Progenitor cell of endocrine pancreas (in vitro differentiated cells): ENCODE measurements around the gene OTUB2. TPM values are rescaled to one million over a fixed set of nuclear protein-coding genes. Genes with fewer than 3 reads are reported as not detected.

Source experiments
- DNase-seq: peaks from one replicate; pipeline ENCODE4 v3.0.0; 2021; ENCODE audit warnings: low spot score; ENCODE audit not compliant: unreplicated experiment
- H3K27ac Mint-ChIP-seq: 2 replicates; pipeline ENCODE4 v1.8.0; 2021; ENCODE audit warnings: mild to moderate bottlenecking, moderate library complexity, mixed read lengths
- H3K27me3 Mint-ChIP-seq: 2 replicates; pipeline ENCODE4 v1.8.0; 2021; ENCODE audit warnings: mixed read lengths
- H3K36me3 Mint-ChIP-seq: 2 replicates; pipeline ENCODE4 v1.8.0; 2022; ENCODE audit warnings: mixed read lengths; ENCODE audit not compliant: insufficient read depth
- H3K4me1 Mint-ChIP-seq: 2 replicates; pipeline ENCODE4 v1.8.0; 2021; ENCODE audit warnings: low read depth, mixed read lengths
- H3K4me3 Mint-ChIP-seq: 2 replicates; pipeline ENCODE4 v1.8.0; 2021; ENCODE audit warnings: low read depth, mild to moderate bottlenecking, moderate library complexity, mixed read lengths
- H3K9me3 Mint-ChIP-seq: 2 replicates; pipeline ENCODE4 v1.8.0; 2021; ENCODE audit warnings: low read depth, mixed read lengths
- total RNA-seq: library from RNA; stranded (reverse); gene quantifications from 2 replicates; pipeline ENCODE4 v1.2.1, GENCODE V29; 2021
- TF ChIP-seq, protein P1 (sequence below): fragments of 200-600 bp; sonication (generic); IDR thresholded peaks from one replicate; pipeline ENCODE4 v1.5.0; 2021; ENCODE audit warnings: antibody characterized with exemption, mild to moderate bottlenecking; ENCODE audit not compliant: unreplicated experiment

Gene OTUB2
- total RNA-seq, 1 donor from 2014 or later = 7.0 TPM

DNA sequence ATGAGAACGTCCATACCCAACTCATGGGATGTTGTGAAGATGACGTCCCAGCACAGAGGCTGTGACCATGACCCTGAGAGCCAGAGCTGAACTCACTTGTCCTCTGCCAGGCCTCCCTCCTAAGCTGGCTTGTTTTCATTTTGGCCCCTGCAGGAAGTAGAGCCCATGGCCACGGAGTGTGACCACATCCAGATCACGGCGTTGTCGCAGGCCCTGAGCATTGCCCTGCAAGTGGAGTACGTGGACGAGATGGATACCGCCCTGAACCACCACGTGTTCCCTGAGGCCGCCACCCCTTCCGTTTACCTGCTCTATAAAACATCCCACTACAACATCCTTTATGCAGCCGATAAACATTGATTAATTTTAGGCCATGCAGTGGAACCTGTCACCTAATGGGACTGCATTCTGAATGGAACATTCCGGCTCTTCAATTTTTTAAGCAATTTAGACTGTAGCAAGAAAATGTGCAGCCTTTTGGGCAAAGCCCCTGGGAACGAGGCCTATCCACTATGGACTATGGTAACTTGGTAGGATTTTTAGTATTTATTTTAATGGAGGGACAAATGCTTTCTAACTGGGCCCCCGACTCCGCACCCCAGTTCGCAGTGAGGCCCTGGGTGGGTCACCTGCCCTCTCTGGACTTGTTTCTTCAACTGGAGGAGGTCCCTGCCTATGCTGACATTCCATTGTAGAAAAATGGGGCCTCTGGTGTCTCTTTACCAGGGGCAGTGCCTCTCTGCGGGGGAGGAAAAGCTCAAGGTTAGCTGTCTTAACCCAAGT, 19.6 kb downstream of the OTUB2 start:
- Mint-ChIP-seq H3K27me3 (no peaks in the 10 kb centered on the region), H3K27ac (no peak overlapping the region), H3K4me3 (no peak overlapping the region), H3K4me1 (no peaks in the 10 kb centered on the region), H3K9me3 (no peaks in the 10 kb centered on the region), H3K36me3 (peaks cover 11% of the 10 kb centered on the region)
- TF ChIP-seq, protein P1, sequence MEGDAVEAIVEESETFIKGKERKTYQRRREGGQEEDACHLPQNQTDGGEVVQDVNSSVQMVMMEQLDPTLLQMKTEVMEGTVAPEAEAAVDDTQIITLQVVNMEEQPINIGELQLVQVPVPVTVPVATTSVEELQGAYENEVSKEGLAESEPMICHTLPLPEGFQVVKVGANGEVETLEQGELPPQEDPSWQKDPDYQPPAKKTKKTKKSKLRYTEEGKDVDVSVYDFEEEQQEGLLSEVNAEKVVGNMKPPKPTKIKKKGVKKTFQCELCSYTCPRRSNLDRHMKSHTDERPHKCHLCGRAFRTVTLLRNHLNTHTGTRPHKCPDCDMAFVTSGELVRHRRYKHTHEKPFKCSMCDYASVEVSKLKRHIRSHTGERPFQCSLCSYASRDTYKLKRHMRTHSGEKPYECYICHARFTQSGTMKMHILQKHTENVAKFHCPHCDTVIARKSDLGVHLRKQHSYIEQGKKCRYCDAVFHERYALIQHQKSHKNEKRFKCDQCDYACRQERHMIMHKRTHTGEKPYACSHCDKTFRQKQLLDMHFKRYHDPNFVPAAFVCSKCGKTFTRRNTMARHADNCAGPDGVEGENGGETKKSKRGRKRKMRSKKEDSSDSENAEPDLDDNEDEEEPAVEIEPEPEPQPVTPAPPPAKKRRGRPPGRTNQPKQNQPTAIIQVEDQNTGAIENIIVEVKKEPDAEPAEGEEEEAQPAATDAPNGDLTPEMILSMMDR = no peak
- DNase-seq = no peak

DNA sequence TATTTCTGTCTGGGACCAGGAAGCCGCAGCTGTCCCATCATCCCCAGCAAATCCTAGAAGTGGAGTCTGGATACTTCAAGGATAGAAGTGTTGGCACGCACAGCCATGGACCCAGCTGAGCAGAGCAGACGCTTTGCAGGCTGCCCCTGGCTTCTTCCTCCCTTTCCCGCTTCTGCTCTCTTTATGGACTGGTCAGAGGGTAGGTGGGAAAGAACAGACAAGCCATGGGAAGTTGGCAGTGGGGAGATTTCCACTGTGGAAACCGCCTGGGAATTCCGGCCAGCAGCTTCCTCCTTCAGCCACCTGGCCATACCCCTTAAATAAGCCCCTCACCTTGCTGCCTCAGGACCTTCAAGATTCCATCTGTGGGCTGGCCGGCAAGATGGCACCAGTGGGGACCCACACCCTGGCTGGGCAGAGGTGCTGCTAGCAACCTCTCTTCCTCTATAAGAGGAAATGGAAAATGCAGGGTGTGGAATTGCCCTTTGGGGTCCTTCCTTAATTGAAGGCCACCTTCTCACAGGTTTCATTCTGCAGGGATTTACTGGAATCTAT, 20.6 kb downstream of the OTUB2 start:
- TF ChIP-seq, protein P1 = no peak
- Mint-ChIP-seq H3K36me3 (peaks cover 12% of the 10 kb centered on the region), H3K9me3 (no peaks in the 10 kb centered on the region), H3K27me3 (no peaks in the 10 kb centered on the region), H3K4me3 (no peak overlapping the region), H3K4me1 (no peaks in the 10 kb centered on the region), H3K27ac (no peak overlapping the region)
- DNase-seq = no peak

DNA sequence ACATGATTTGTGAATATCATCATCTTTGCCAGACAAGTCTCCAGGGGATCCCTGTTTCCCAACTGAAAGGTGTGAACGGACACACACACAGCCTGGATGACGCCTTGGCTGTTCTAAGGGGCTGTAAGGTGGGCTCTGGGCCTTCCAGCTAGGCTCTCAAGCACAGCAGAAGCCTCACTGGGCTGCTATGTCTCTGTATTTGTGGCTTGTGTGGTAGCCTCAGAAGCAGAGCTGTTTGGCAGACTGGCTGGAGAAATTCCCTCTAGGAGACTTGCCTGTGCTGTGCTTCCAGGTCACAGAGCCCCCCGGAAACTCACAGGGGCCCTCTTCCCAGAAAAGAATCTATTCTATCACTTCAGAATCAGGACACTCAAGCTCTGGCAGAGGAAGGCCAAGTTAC, 21.4 kb downstream of the OTUB2 start:
- H3K4me3 Mint-ChIP-seq = no peak overlapping the region
- H3K36me3 Mint-ChIP-seq = peaks cover 17% of the 10 kb centered on the region
- H3K27ac Mint-ChIP-seq = no peak overlapping the region
- H3K27me3 Mint-ChIP-seq = no peaks in the 10 kb centered on the region
- no peaks in the 10 kb centered on the region for H3K4me1 Mint-ChIP-seq
- no peak for DNase-seq
- TF ChIP-seq, protein P1 = no peak
- no peaks in the 10 kb centered on the region for H3K9me3 Mint-ChIP-seq

DNA sequence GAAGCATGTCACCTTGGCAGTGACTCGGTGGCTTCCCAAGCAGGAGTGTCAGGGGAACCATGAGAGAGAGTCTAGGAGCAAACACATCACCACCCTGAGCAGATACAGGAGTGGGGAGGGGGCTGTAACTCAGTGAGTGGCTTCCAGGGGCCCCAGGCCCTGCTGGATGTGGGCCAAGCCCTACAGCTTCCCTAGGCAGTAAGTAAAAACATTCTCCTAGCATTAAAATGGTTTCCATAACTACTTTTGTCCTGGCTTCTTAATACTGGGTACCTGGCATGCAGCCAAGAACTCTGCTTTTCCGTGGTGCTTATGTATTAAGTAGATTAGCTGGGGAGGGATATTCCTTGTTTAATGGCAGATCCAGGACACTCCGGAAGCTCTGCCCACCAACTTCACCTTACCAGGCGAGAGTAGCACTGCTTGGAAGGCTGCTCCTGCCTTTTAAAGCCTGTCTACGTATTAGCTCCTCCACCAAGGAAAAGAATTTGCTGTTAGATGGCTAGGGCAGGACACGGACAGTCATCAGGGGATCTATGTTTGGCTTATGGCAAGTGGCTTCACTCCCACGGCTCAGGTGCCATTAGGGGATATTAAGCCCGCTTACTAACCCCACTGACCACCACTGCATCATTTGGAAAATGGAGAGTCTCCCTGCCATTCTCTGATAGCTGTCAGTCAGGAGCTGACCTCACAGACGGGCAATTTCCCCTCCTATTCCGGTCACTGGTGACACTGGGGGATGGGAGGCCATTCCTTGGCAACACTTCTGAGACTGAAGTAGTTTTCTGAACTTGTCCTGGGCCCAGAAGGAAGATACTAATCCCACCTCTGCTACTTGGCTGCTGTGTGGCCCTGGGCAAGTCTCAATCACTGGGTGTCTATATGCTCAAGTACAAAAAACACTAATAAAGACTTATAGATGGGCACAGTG, 22.8 kb downstream of the OTUB2 start:
- no peak overlapping the region for H3K4me3 Mint-ChIP-seq
- H3K27ac Mint-ChIP-seq = no peak overlapping the region
- TF ChIP-seq, protein P1 = no peak
- H3K27me3 Mint-ChIP-seq = no peaks in the 10 kb centered on the region
- H3K4me1 Mint-ChIP-seq = no peaks in the 10 kb centered on the region
- peaks cover 18% of the 10 kb centered on the region for H3K36me3 Mint-ChIP-seq
- H3K9me3 Mint-ChIP-seq = no peaks in the 10 kb centered on the region
- DNase-seq = no peak

DNA sequence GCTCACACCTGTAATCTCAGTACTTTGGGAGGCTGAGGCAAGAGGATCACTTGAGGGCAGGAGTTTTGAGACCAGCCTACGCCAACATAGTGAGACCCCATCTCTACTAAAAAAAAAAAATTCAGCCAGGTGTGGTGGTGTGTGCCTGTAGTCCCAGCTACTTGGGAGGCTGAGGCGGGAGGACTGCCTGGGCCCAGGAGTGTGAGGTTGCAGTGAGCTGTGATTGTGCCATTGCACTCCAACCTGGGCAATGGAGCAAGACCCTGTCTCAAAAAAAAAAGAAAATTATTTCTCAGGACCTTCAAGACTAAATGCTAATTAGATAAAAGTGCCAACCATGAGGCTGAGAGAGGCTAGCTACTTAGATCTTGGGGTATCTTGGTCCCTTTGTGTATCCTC, 23.5 kb downstream of the OTUB2 start:
- no peaks in the 10 kb centered on the region for H3K9me3 Mint-ChIP-seq
- DNase-seq = no peak
- H3K36me3 Mint-ChIP-seq = peaks cover 21% of the 10 kb centered on the region
- TF ChIP-seq, protein P1 = no peak
- H3K27ac Mint-ChIP-seq = no peak overlapping the region
- H3K27me3 Mint-ChIP-seq = no peaks in the 10 kb centered on the region
- H3K4me1 Mint-ChIP-seq = no peaks in the 10 kb centered on the region
- no peak overlapping the region for H3K4me3 Mint-ChIP-seq
